IgD-negative memory B cell (primary cell): ENCODE results near the gene KMT2E. TPM values are rescaled to one million over a fixed set of nuclear protein-coding genes. Genes with fewer than 3 reads are reported as not detected.
A peak's percentile ranks its signal among the peaks of the same experiment; 100 is the strongest.
"Not testable (repeated sequence)": the region's sequence is repeated elsewhere in the genome, so short reads cannot be mapped to it uniquely, and the experiment has no call there.

ENCODE experiments used
- H3K27ac Mint-ChIP-seq, 3 donors: one replicate each; pipeline ENCODE4 v1.8.0; 2020 to 2022; ENCODE audit warnings: mild to moderate bottlenecking in 3 of 3, mixed read lengths in 3 of 3, moderate library complexity in 1 of 3
- H3K27me3 Mint-ChIP-seq: one replicate; pipeline ENCODE4 v1.8.0; 2021; ENCODE audit warnings: mixed read lengths
- H3K36me3 Mint-ChIP-seq: one replicate; pipeline ENCODE4 v1.8.0; 2020; ENCODE audit warnings: mild to moderate bottlenecking, mixed read lengths
- H3K4me1 Mint-ChIP-seq, 3 donors: one replicate each; pipeline ENCODE4 v1.8.0; 2020 to 2022; ENCODE audit warnings: mixed read lengths in 3 of 3, mild to moderate bottlenecking in 1 of 3
- H3K4me3 Mint-ChIP-seq, 4 donors: one replicate each; pipeline ENCODE4 v1.8.0; 2020 to 2022; ENCODE audit warnings: mild to moderate bottlenecking in 4 of 4, mixed read lengths in 4 of 4, moderate library complexity in 3 of 4
- H3K9me3 Mint-ChIP-seq, 3 donors: one replicate each; pipeline ENCODE4 v1.8.0; 2020 to 2021; ENCODE audit warnings: mixed read lengths in 3 of 3, mild to moderate bottlenecking in 1 of 3
- polyA plus RNA-seq: library from polyadenylated mRNA; unstranded; fragments of 300-500 nt; fragmentation: Illumina TruSeq; gene quantifications from one replicate; pipeline ENCODE4 v1.2.3, GENCODE V29; 2021

The KMT2E gene
- 239 TPM for polyA plus RNA-seq

GRCh38 chr7:105013816-105014692 lies at the start of gene KMT2E:
KMT2E (plus strand) TSS chr7:105014205; CDS start chr7:105040953, 26,748 bp downstream.
- H3K36me3 Mint-ChIP-seq: peaks cover 5% of the 10 kb centered on the region
- peak within 1 kb of the TSS; percentile 99 to 100 (median 100) for H3K4me3 Mint-ChIP-seq
- no peaks in the 10 kb centered on the region for H3K27me3 Mint-ChIP-seq
- H3K4me1 Mint-ChIP-seq: peaks cover 25 to 37% (median 34%) of the 10 kb centered on the region in 3 donors
- peaks cover 0 to 10% (median 0%) of the 10 kb centered on the region in 3 donors for H3K9me3 Mint-ChIP-seq
- H3K27ac Mint-ChIP-seq: peak within 1 kb of the TSS; percentile 100

- no peak overlapping the region for H3K4me3 Mint-ChIP-seq
- no peaks in the 10 kb centered on the region for H3K9me3 Mint-ChIP-seq
- no peaks in the 10 kb centered on the region for H3K27me3 Mint-ChIP-seq
- peaks cover 8 to 16% (median 11%) of the 10 kb centered on the region in 3 donors for H3K4me1 Mint-ChIP-seq
- no peak overlapping the region for H3K27ac Mint-ChIP-seq
- H3K36me3 Mint-ChIP-seq: peaks cover 11% of the 10 kb centered on the region
Observed at GRCh38 chr7:104964626-104965236, 49.3 kb upstream of the KMT2E start.

DNA sequence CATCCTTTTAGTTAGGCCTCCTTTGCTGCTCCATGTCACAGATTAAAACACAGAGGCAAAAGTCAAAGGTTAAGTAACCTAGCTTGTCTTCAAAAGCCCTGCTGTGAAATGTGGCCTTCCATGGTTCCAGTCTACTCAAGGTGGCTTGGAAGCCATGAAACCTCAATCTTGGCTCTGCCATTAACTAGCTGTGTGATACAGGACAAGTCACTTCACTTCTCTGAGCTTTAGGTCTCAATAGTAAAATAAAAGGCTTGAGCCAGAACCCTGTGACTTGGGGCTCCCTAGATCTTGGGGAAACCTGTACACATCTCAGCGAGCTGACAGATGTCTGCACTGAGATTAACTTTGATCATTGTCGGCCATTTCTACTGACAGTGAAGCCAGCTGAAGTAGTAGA lies 48.0 kb upstream of the KMT2E start:
- Mint-ChIP-seq H3K27ac (no peak overlapping the region), H3K36me3 (peaks cover 14% of the 10 kb centered on the region), H3K27me3 (no peaks in the 10 kb centered on the region)

GRCh38 chr7:104967088-104967487 lies 46.9 kb upstream of the KMT2E start:
- peaks cover 16% of the 10 kb centered on the region for H3K36me3 Mint-ChIP-seq
- H3K27ac Mint-ChIP-seq: no peak overlapping the region
- no peaks in the 10 kb centered on the region for H3K9me3 Mint-ChIP-seq
- H3K27me3 Mint-ChIP-seq: no peaks in the 10 kb centered on the region
- peaks cover 2 to 9% (median 4%) of the 10 kb centered on the region in 3 donors for H3K4me1 Mint-ChIP-seq
- no peak overlapping the region for H3K4me3 Mint-ChIP-seq

More for the DNA sequence above, 48.0 kb upstream of the KMT2E start:
- Mint-ChIP-seq H3K4me1 (peaks cover 5 to 12% (median 7%) of the 10 kb centered on the region in 3 donors), H3K4me3 (no peak overlapping the region), H3K9me3 (no peaks in the 10 kb centered on the region)

- H3K9me3 Mint-ChIP-seq: no peaks in the 10 kb centered on the region
- peaks cover 16% of the 10 kb centered on the region for H3K36me3 Mint-ChIP-seq
- no peaks in the 10 kb centered on the region for H3K27me3 Mint-ChIP-seq
- no peak overlapping the region for H3K4me3 Mint-ChIP-seq
- H3K4me1 Mint-ChIP-seq: peaks cover 2 to 9% (median 4%) of the 10 kb centered on the region in 3 donors
- no peak overlapping the region for H3K27ac Mint-ChIP-seq
Observed at GRCh38 chr7:104967595-104967994, 46.4 kb upstream of the KMT2E start.

- Mint-ChIP-seq H3K4me3 (no peak overlapping the region), H3K27ac (no peak overlapping the region), H3K27me3 (no peaks in the 10 kb centered on the region), H3K9me3 (no peaks in the 10 kb centered on the region), H3K4me1 (peaks cover 3 to 7% (median 6%) of the 10 kb centered on the region in 3 donors), H3K36me3 (peaks cover 11% of the 10 kb centered on the region)
Observed at GRCh38 chr7:104968648-104969047, 45.4 kb upstream of the KMT2E start.

DNA sequence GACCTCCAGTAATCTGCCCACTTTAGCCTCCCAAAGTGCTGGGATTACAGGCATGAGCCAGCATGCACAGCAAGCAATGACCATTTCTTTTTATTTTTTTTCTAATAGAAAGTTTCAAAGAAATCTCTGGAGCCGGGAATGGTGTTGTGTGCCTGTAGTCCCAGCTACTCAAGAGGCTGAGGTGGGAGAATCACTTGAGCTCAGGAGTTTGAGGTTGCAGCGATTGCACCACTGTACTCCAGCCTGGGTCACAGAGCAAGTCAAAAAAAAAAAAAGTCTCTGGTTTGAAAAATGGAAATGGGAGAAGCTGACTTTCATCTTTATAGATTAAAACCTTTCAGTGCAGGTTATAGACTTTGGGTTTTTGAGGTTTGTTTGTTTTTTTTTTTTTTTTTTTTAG lies 44.8 kb upstream of the KMT2E start:
- H3K4me3 Mint-ChIP-seq: no peak overlapping the region
- H3K9me3 Mint-ChIP-seq: no peaks in the 10 kb centered on the region
- no peaks in the 10 kb centered on the region for H3K27me3 Mint-ChIP-seq
- no peak overlapping the region for H3K27ac Mint-ChIP-seq
- H3K4me1 Mint-ChIP-seq: peaks cover 8 to 12% (median 9%) of the 10 kb centered on the region in 3 donors
- H3K36me3 Mint-ChIP-seq: peaks cover 6% of the 10 kb centered on the region

GRCh38 chr7:104971290-104972071 lies 42.5 kb upstream of the KMT2E start:
- peaks cover 7% of the 10 kb centered on the region for H3K36me3 Mint-ChIP-seq
- peak overlapping the region in 1 of 4 donors; percentile 41 for H3K4me3 Mint-ChIP-seq
- H3K27ac Mint-ChIP-seq: no peak overlapping the region
- H3K9me3 Mint-ChIP-seq: no peaks in the 10 kb centered on the region
- peaks cover 4 to 12% (median 10%) of the 10 kb centered on the region in 3 donors for H3K4me1 Mint-ChIP-seq
- no peaks in the 10 kb centered on the region for H3K27me3 Mint-ChIP-seq

GRCh38 chr7:104972500-104972899 lies 41.5 kb upstream of the KMT2E start:
- H3K27me3 Mint-ChIP-seq: no peaks in the 10 kb centered on the region
- H3K4me1 Mint-ChIP-seq: peaks cover 9 to 10% (median 10%) of the 10 kb centered on the region in 3 donors
- no peak overlapping the region for H3K27ac Mint-ChIP-seq
- H3K36me3 Mint-ChIP-seq: peaks cover 7% of the 10 kb centered on the region
- H3K4me3 Mint-ChIP-seq: no peak overlapping the region
- H3K9me3 Mint-ChIP-seq: no peaks in the 10 kb centered on the region

DNA sequence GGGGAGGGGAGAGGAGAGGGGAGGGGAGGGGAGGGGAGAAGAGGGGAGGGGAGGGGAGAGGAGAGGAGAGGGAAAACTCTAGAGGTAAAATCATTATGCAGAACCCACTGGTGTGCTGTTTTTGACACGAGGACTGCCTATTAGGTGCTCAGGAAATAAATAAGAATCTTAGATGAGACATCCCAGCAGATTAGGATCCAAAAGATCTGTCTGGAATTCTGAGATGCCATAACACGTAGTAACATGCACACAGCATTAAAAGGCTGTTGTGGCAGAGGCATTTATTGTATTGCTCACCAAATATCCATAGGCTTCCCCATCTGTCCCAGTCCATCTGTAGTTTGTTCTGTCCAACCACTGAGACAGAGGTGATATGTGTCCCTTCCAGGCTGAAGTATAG lies 40.8 kb upstream of the KMT2E start:
- H3K27ac Mint-ChIP-seq: no peak overlapping the region
- H3K4me1 Mint-ChIP-seq: peaks cover 9 to 10% (median 10%) of the 10 kb centered on the region in 3 donors
- no peaks in the 10 kb centered on the region for H3K27me3 Mint-ChIP-seq
- no peak overlapping the region for H3K4me3 Mint-ChIP-seq
- H3K9me3 Mint-ChIP-seq: no peaks in the 10 kb centered on the region
- peaks cover 7% of the 10 kb centered on the region for H3K36me3 Mint-ChIP-seq

DNA sequence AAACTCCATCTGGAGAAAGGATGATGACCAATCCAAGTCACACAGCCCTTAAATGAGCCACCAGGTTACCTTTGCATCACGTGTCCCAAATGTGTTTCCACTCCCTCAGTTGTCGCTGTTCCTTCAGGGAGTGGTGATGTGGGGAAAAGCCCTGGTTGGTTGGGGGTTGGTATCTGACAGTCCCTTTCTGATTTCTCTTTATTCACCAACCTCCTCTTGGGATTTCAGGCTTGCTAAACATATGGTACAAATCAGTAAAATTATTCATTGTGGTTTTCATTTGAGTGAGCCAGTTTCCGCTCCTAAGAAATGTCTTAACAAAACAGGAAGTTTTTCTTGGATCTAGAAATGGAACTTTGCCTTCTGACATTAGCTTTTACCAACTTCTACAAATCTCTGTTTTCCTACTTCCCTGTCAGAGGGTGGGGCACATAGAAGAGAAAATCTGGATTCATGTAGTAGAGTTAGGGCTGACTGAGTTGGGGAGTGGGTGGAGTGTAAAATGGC lies 40.0 kb upstream of the KMT2E start:
- Mint-ChIP-seq H3K9me3 (no peaks in the 10 kb centered on the region), H3K4me1 (peaks cover 9 to 10% (median 10%) of the 10 kb centered on the region in 3 donors), H3K27ac (no peak overlapping the region), H3K27me3 (no peaks in the 10 kb centered on the region), H3K4me3 (peak overlapping the region in 2 of 4 donors; percentile 45 to 53), H3K36me3 (peaks cover 7% of the 10 kb centered on the region)

DNA sequence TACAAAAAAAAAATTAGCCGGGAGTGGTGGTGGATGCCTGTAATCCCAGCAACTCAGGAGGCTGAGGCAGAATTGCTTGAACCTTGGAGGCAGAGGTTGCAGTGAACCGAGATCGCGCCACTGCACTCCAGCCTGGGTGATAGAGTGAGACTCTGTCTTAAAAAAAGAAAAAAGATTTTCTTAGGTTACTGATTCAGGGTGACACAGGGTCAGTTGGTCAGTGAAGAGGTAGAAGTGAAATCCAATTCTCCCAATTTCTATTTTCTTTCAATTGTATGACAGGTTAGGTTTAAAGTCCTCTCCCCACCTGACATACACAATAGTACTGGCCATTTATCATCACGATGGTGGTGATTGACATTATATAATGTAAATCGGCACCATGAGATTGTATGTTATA lies 38.5 kb upstream of the KMT2E start:
- not testable (repeated sequence) for H3K27ac Mint-ChIP-seq, H3K36me3 Mint-ChIP-seq, H3K27me3 Mint-ChIP-seq, H3K4me3 Mint-ChIP-seq, H3K9me3 Mint-ChIP-seq
- peaks cover 9 to 11% (median 10%) of the 10 kb centered on the region in 3 donors for H3K4me1 Mint-ChIP-seq

DNA sequence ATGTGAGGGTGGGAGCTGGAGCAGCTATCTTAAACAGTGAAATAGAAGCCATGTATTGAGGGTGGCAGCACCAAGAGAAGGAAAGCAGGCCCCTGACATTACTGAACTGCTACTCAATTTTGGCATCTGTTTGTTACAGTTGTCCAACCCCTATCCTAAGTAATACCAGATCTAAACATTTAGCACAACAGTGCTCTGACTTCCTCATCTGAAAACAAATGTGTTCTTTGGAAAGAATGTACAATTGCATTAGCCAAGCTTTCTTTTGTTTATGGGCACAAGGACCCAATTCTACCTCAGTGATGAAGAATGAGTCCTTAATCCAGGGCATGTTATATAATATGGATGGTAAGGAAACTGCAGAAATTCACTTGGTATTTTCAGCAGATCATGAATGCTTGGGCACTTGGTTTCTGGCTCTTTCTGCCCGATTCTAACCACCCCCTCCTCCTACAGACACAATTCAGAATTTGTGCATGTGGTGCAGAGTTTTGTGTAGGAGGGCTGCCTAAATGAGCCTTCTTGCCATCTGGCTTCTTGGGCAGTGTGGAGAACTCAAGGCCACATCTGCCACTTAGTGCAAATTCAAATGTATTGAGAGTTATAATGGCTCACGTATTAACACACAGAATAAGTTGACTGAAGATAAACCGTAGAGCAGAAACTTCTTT lies 36.9 kb upstream of the KMT2E start:
- no peaks in the 10 kb centered on the region for H3K27me3 Mint-ChIP-seq
- H3K4me1 Mint-ChIP-seq: peaks cover 9 to 20% (median 19%) of the 10 kb centered on the region in 3 donors
- no peak overlapping the region for H3K4me3 Mint-ChIP-seq
- peak overlapping the region in 1 of 3 donors; percentile 88 for H3K27ac Mint-ChIP-seq
- H3K9me3 Mint-ChIP-seq: no peaks in the 10 kb centered on the region
- peaks cover 2% of the 10 kb centered on the region for H3K36me3 Mint-ChIP-seq

GRCh38 chr7:104978460-104978859 lies 35.5 kb upstream of the KMT2E start:
- Mint-ChIP-seq H3K4me1 (peaks cover 21 to 30% (median 26%) of the 10 kb centered on the region in 3 donors), H3K4me3 (no peak overlapping the region), H3K27ac (no peak overlapping the region), H3K27me3 (no peaks in the 10 kb centered on the region), H3K9me3 (no peaks in the 10 kb centered on the region), H3K36me3 (peaks cover 2% of the 10 kb centered on the region)
